K562 (cell line): ENCODE results near the gene SLC23A2. TPM values are rescaled to one million over a fixed set of nuclear protein-coding genes. Genes with fewer than 3 reads are reported as not detected.

Source experiments
- ATAC-seq: fragments of 200-7000 bp; cut with Tn5 transposase; 3 replicates; pipeline ENCODE4 v1.9.1; 2020; ENCODE audit warnings: moderate library complexity
- BruUV-seq: library from RNA; stranded (reverse); fragments of 400-500 nt; replicated peaks from 2 replicates; lab custom pipeline; 2021; lab: Mats Ljungman, UMichigan
- CTCF ChIA-PET: fragments of 300-600 bp; formaldehyde crosslinking; extraction: SDS; loops from one replicate; lab custom pipeline; 2021; ENCODE audit warnings: low intra/inter-chr PET ratio; lab: Yijun Ruan, JAX
- POLR2A ChIA-PET: fragments of 300-600, 350-650 bp; sonication (Branson Sonifier 250); formaldehyde crosslinking; extraction: SDS; loops from one replicate; lab custom pipeline; 2021; ENCODE audit warnings: antibody characterized with exemption, inconsistent platforms; lab: Yijun Ruan, JAX
- DNase-seq, 4 experiments: peaks; one replicate each; pipeline versions ENCODE4 v3.0.0 to v3.0.0-alpha.2; 2011 to 2018; ENCODE audit warnings: low spot score in 3 of 4, mixed read lengths in 3 of 4; ENCODE audit errors: extremely low read depth in 1 of 4
- FAIRE-seq: peaks from 2 replicates; lab custom pipeline; 2011; peaks lifted over from hg19 to GRCh38; lab: Jason Lieb, UNC
- H2AFZ ChIP-seq: 2 replicates; pipeline ENCODE4 v1.6.0; 2011; ENCODE audit warnings: low read depth, low read length, control low read depth, inconsistent platforms
- H3K27ac ChIP-seq: fragments of 200-600 bp; 3 replicates; pipeline ENCODE4 v1.8.0; 2011; ENCODE audit warnings: low read depth, mild to moderate bottlenecking, control low read depth, inconsistent platforms, low read length, moderate library complexity, mixed read lengths; ENCODE audit errors: extremely low read depth
- H3K27me3 ChIP-seq, 2 experiments: fragments of 300-600 bp in 1 of 2; 2 replicates in 1 of 2; 3 replicates in 1 of 2; pipeline versions ENCODE4 v1.6.0 to v1.8.0; 2011; ENCODE audit warnings: inconsistent platforms in 2 of 2, low read length in 2 of 2, mild to moderate bottlenecking in 1 of 2, mixed read lengths in 1 of 2, moderate library complexity in 1 of 2; ENCODE audit not compliant: control insufficient read depth in 2 of 2, insufficient read depth in 2 of 2
- H3K36me3 ChIP-seq: fragments of 300-600 bp; 3 replicates; pipeline ENCODE4 v1.8.0; 2011; ENCODE audit warnings: mild to moderate bottlenecking, low read length, inconsistent platforms; ENCODE audit not compliant: control insufficient read depth, insufficient read depth
- H3K4me1 ChIP-seq, 2 experiments: fragments of 200-600 bp in 1 of 2; replicated peaks in 1 of 2; 2 replicates in 1 of 2; 3 replicates in 1 of 2; pipeline versions ENCODE4 v1.5.1 to v1.8.0; 2011; ENCODE audit warnings: inconsistent platforms in 2 of 2, low read length in 2 of 2, mild to moderate bottlenecking in 1 of 2, mixed read lengths in 1 of 2, moderate library complexity in 1 of 2; ENCODE audit not compliant: control insufficient read depth in 2 of 2, insufficient read depth in 2 of 2
- H3K4me2 ChIP-seq: 2 replicates; pipeline ENCODE4 v1.6.1; 2011; ENCODE audit warnings: low read length, control low read depth, inconsistent platforms, mixed read lengths; ENCODE audit not compliant: insufficient read depth
- H3K4me3 ChIP-seq: fragments of 200-600 bp; sonication (generic), shearing (Covaris generic); 2 replicates; pipeline ENCODE4 v1.5.1; 2016; ENCODE audit warnings: control low read depth, inconsistent platforms
- H3K79me2 ChIP-seq: fragments of 200-600 bp; 3 replicates; pipeline ENCODE4 v1.8.0; 2011; ENCODE audit warnings: low read length, inconsistent platforms; ENCODE audit not compliant: control insufficient read depth, insufficient read depth
- H3K9ac ChIP-seq, 2 experiments: 2 replicates each; pipeline versions ENCODE4 v1.6.0 to v1.6.1; 2011; ENCODE audit warnings: low read depth in 2 of 2, low read length in 2 of 2, control low read depth in 1 of 2, inconsistent platforms in 1 of 2, mild to moderate bottlenecking in 1 of 2, mixed read lengths in 1 of 2; ENCODE audit not compliant: insufficient read depth in 1 of 2
- H3K9me1 ChIP-seq: one replicate; pipeline ENCODE4 v1.6.0; 2011; ENCODE audit warnings: inconsistent platforms, mild to moderate bottlenecking, low read length, moderate library complexity; ENCODE audit not compliant: control insufficient read depth, insufficient read depth
- H3K9me3 ChIP-seq: replicated peaks from 2 replicates; pipeline ENCODE4 v1.5.1; 2011; ENCODE audit warnings: low read depth, low read length, inconsistent platforms; ENCODE audit not compliant: control insufficient read depth, insufficient read depth
- H4K20me1 ChIP-seq: replicated peaks from 2 replicates; pipeline ENCODE4 v1.6.1; 2011; ENCODE audit warnings: low read length, inconsistent platforms, mixed read lengths; ENCODE audit not compliant: control insufficient read depth, insufficient read depth
- BMI1 ChIP-seq: fragments of 150-350 bp; IDR thresholded peaks from 2 replicates; pipeline ENCODE4 v1.6.1; 2014; ENCODE audit warnings: low read length
- BRD4 ChIP-seq: fragments of 200-600 bp; sonication (generic); IDR thresholded peaks from 2 replicates; pipeline ENCODE4 v1.6.1; 2017; ENCODE audit warnings: inconsistent platforms
- COPS2 ChIP-seq: fragments of 450-650 bp; conservative IDR thresholded peaks from 2 replicates; pipeline ENCODE4 v1.6.1; 2016; ENCODE audit warnings: mild to moderate bottlenecking, moderate library complexity
- EZH2 ChIP-seq: IDR thresholded peaks from 2 replicates; pipeline ENCODE4 v1.6.1; 2012; ENCODE audit warnings: low read depth, mild to moderate bottlenecking, inconsistent platforms, low read length, borderline replicate concordance
- HNRNPL ChIP-seq: fragments of 200-400 bp; formaldehyde crosslinking; IDR thresholded peaks from 2 replicates; pipeline ENCODE4 v1.6.1; 2017; ENCODE audit warnings: low read depth, mild to moderate bottlenecking, low read length
- KLF1 ChIP-seq: fragments of 450-650 bp; IDR thresholded peaks from 2 replicates; pipeline ENCODE4 v1.6.1; 2016; ENCODE audit warnings: missing genetic modification characterization, missing compliant biosample characterization
- MEF2A ChIP-seq: IDR thresholded peaks from 2 replicates; pipeline ENCODE4 v1.6.1; 2011; ENCODE audit warnings: low read depth, mild to moderate bottlenecking, low read length, moderate library complexity; ENCODE audit not compliant: control insufficient read depth
- POLR2B ChIP-seq: fragments of 450-650 bp; IDR thresholded peaks from 2 replicates; pipeline ENCODE4 v1.6.1; 2018; ENCODE audit warnings: low read depth; ENCODE audit not compliant: partially characterized antibody
- POLR3A ChIP-seq: IDR thresholded peaks from 2 replicates; pipeline ENCODE4 v1.6.1; 2011; ENCODE audit warnings: borderline replicate concordance, mild to moderate bottlenecking, moderate library complexity; ENCODE audit not compliant: insufficient read length, insufficient read depth; ENCODE audit errors: extremely low read depth
- TCFL5 ChIP-seq: fragments of 250-450 bp; sonication (Bioruptor Pico); conservative IDR thresholded peaks from 2 replicates; pipeline ENCODE4 v1.6.1; 2021; ENCODE audit warnings: mild to moderate bottlenecking, moderate library complexity, matching md5 sums
- WHSC1 ChIP-seq: IDR thresholded peaks from one replicate; pipeline ENCODE4 v1.6.1; 2012; ENCODE audit warnings: low read length, control low read depth, inconsistent platforms
- ZFP91 ChIP-seq: sonication (generic); formaldehyde crosslinking; IDR thresholded peaks from 2 replicates; pipeline ENCODE4 v1.8.0; 2022; ENCODE audit warnings: mild to moderate bottlenecking, missing genetic modification reagents
- ZNF165 ChIP-seq: fragments of 250-450 bp; sonication (Bioruptor Pico); IDR thresholded peaks from 2 replicates; pipeline ENCODE4 v1.4.0; 2020; ENCODE audit warnings: borderline replicate concordance
- ZNF431 ChIP-seq: sonication (generic); formaldehyde crosslinking; IDR thresholded peaks from 2 replicates; pipeline ENCODE4 v1.8.0; 2022; ENCODE audit warnings: mild to moderate bottlenecking, missing genetic modification reagents
- ZNF589 ChIP-seq: fragments of 200-800 bp; sonication (Bioruptor generic); IDR thresholded peaks from 2 replicates; pipeline ENCODE4 v1.6.1; 2016; ENCODE audit warnings: low read depth, missing genetic modification characterization, missing compliant biosample characterization
- in situ Hi-C: fragments of 300-500 bp; cut with MboI; formaldehyde crosslinking; loops from 4 replicates; pipeline ENCODE4 v1.15.0; 2018; ENCODE audit warnings: inconsistent platforms, mixed read lengths
- intact Hi-C: fragments of 100-400 bp; cut with micrococcal nuclease; formaldehyde crosslinking; loops from 2 replicates; pipeline ENCODE4 v1.14.2; 2022
- polyA plus RNA-seq, 8 experiments: library from polyadenylated mRNA; depleted of rRNA in 4 of 8; stranded (reverse) in 5 of 8; unstranded in 3 of 8; fragments of >200 nt; fragmentation: Nextera tagmentation in 2 of 8; fragmentation: Illumina TruSeq in 1 of 8; extraction: Ambion mirVana in 2 of 8; extraction: Trizol in 1 of 8; gene quantifications; 2 replicates each; pipeline versions ENCODE4 v1.2.1 to v1.2.3, GENCODE V29; 2011 to 2014; ENCODE audit warnings: inconsistent platforms in 1 of 8, missing spikeins in 1 of 8
- total RNA-seq, 7 experiments: library from RNA; depleted of rRNA in 6 of 7; stranded (reverse); fragments of >200 nt in 6 of 7; fragmentation: Illumina TruSeq in 2 of 7; extraction: Trizol in 2 of 7; gene quantifications; 2 replicates each; pipeline versions ENCODE4 v1.2.1 to v1.2.3, GENCODE V29; 2011 to 2021; ENCODE audit warnings: low replicate concordance in 1 of 7

SLC23A2 gene
- total and polyA plus RNA-seq, 9 of the 15 experiments (the other 6 are each of a cell fraction or from before 2014, with no cell fraction given): 0.39 to 6.7 (median 3.2) TPM

- TF ChIP-seq ZNF589 (CRISPR knock-in tag): no peak
These were observed 45.0 kb downstream of the SLC23A2 start (continued) for GRCh38 chr20:4956200-4956810.

- no peak overlapping the region for H3K4me3 ChIP-seq
- ChIA-PET CTCF (no interaction called here), POLR2A (no interaction called here)
- no peak overlapping the region for H3K9ac ChIP-seq
- H3K4me1 ChIP-seq: no peaks in the 10 kb centered on the region
- intact Hi-C loops: loop anchor here (10.0 kb wide), 1 partner anchor 349 kb away; no protein-coding TSS in a partner anchor
- H3K27ac ChIP-seq: no peak overlapping the region
- BruUV-seq: no TSS peak
- no peak overlapping the region for H3K4me2 ChIP-seq
- ATAC-seq (no peak), FAIRE-seq (no peak), DNase-seq (no peak)
- no peaks in the 10 kb centered on the region for H3K36me3 ChIP-seq
- in situ Hi-C loops: no loop called here
- peaks cover 6% of the 10 kb centered on the region; the same call in 1 of the 2 replicates for H4K20me1 ChIP-seq
- no peaks in the 10 kb centered on the region for H3K79me2 ChIP-seq
- H3K27me3 ChIP-seq: no peaks in the 10 kb centered on the region
- no peaks in the 10 kb centered on the region for H3K9me1 ChIP-seq
- no peaks in the 10 kb centered on the region for H3K9me3 ChIP-seq
- H2AFZ ChIP-seq: no peak overlapping the region
- TF ChIP-seq MEF2A (no peak), POLR3A (no peak), POLR2B (no peak), EZH2 (no peak), ZNF431 (CRISPR knock-in tag) (no peak), BRD4 (no peak), TCFL5 (CRISPR knock-in tag) (no peak), ZFP91 (no peak), KLF1 (no peak), ZNF165 (CRISPR knock-in tag) (no peak), COPS2 (no peak), BMI1 (no peak), WHSC1 (no peak), HNRNPL (no peak)
These were observed 47.4 kb downstream of the SLC23A2 start for GRCh38 chr20:4953881-4954280.
